Cerebellar nuclear complex (tissue), 1 donor: ENCODE measurements around the gene ARID5B.

Experiments used
- DNase-seq, 2 experiments: peaks; one replicate each; lab custom pipeline; 2025; lab: John Stamatoyannopoulos, UW

ARID5B gene

DNA sequence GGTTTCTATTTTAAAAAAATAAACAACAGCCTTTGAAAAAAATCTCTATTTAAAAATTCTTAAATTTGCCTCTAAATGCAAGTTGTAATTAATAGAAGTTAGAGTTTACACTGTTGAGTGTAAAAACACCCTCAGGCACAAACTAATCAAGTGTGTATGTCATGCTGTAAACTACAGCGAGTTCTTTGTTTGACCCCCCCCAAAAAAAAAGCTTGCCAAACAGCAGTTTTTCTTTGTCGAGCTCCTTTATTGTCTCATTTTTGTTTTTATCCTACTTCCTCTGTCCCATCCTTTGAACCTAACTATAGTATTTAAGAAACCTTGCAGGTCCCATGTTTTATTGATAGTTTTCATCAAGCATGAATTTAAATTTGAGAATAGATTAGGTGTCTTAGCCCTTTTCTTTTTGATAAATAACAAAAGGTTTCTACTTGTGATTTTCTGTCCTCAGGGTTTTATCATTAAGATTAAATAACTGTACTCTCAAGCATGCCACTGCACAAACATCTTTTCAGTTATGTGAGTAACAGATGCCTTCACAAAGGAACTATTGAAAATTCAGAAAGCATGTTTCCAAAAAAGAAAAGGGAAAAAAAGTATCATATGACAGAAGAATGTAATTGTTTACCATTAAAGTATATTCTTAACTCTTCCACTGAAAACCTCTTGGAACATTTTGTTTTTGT is 176.0 kb downstream of the ARID5B start:
- no peak for DNase-seq

DNA sequence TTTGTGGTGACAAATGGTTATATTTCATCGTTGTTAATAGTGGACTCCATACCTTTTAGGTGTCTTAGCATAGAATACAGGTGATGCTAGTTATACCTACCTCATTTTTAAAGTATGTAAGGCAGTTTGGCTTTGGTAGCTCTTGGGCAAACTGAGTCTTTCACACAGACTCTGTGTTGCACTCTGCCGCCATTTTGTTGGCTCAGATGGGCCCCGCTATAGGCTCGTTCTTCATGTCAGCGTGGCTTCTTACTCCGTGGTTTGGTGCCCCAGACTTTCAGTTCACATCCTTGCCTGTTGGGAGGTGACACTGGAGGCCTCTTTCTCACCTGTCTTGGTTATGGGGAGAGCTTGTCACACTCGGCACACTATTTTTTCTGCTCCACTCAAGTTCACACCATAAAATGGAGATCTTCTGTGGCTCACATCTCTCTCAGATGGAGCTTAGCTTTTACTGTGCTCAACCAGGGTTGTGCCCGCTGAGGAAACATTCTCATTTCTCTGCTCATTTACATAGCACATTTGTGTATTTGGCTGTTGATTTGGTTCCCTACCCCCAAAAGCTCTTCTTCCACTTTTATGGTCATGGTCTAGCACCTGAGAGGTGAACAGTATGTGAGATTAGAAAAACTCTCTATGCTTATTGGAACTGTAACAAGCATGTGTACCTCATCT is 178.5 kb downstream of the ARID5B start:
- no peak for DNase-seq

DNA sequence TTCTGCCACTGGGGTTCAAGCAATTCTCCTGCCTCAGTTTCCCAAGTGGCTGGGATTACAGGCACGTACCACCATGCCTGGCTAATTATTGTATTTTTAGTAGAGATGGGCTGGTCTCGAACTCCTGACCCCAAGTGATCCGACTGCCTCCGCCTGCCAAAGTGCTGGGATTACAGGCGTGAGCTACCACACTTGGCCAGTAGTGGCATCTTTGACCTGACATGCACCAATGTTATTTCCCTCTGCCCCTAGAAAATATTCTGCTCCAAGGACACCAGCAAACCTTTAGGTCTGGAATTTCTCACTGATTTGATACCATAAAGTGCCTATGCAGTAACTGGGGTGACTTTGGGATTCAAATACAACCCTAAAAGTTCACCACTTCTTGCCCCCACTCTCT is 179.4 kb downstream of the ARID5B start:
- no peak for DNase-seq

DNA sequence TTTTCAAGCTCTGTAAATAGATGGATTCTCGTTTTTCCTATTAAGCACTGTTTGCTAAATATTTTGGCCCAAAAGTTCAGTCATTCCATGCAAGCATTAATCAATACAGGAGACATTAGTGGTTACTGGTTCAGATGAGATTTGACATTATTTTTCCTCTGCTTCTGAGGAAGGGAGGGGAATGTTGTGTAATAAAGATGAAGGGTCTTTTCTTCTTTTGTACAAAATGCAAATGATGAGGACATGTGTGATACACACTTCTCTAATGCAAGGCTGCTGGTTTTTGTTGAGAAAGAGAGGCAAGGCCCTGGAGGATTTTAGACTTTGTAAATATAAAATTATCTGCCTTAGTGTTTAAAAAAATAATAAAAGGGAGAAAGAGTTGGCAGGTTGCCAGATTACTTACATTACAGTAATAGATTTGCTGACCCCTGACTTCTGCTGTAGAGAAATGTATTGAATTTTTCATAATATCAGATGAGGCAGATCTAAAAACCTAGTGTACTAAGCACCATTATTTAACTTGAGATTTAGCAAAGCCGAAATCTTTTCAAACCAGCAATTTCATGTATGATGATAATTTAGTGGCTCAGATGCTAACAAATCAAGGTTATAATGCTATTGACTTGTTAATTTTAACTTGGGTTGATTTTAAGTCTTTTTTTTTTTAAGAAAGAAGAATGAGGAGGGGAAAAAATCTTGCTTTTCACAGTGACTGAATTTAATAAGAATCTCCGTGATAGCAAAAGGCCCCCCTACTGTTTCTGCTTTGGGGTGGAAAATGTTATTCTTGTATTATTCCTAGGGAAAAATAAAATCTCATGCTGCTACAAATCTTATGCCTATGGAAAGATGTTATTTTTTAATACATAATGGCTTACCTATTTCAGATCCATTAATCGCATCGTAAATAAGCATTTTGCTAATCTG is 180.1 kb downstream of the ARID5B start:
- no peak for DNase-seq

DNA sequence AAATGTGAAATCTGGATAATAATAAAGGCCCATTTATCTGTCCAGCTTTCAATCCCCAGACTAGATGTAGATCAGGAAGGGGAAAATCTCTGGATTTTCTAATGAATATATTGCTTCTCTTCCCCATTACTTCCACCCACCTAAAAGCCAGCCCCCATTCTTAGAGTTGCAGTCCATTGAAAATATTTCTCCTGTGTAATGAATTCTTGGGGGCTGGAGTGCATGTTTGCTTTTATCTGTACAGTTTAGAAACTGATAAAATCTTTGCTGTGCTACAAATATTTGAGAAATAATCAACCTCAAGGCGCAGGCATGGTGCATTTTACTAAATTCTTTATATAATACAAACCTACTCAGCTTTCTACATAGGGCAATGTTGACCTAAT is 180.8 kb downstream of the ARID5B start:
- DNase-seq: no peak

DNA sequence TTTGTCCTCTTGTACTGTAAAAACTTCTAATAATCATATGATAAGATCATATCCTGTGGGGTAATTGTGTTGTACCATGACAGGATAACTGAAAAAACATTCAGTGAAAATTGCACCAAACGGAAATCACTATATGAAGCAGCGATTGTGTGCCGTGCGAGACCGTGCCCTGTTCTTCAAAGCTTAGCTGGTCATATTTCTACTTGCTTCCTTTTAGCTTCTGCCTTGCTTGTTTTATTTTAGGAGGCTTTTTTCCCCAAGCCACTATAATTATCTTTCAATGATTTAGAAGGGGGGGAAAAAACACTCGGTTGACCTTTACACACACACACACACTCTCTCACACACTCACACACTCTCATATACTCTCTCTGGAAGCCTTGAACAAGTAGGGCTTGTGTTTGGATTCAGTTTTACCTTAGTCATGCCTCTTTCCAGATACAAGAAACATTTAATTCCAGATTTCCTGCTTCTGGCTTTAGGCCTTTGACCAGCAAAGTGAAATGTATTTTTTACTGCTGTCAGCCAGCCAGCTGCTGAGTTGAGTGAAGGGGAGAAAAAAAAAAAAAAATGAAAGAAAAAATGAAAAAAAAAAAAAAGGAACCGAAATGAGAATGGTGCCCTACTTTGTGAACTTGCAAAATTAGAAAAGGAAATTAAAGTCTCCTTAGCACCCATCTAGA is 181.4 kb downstream of the ARID5B start:
- no peak for DNase-seq

DNA sequence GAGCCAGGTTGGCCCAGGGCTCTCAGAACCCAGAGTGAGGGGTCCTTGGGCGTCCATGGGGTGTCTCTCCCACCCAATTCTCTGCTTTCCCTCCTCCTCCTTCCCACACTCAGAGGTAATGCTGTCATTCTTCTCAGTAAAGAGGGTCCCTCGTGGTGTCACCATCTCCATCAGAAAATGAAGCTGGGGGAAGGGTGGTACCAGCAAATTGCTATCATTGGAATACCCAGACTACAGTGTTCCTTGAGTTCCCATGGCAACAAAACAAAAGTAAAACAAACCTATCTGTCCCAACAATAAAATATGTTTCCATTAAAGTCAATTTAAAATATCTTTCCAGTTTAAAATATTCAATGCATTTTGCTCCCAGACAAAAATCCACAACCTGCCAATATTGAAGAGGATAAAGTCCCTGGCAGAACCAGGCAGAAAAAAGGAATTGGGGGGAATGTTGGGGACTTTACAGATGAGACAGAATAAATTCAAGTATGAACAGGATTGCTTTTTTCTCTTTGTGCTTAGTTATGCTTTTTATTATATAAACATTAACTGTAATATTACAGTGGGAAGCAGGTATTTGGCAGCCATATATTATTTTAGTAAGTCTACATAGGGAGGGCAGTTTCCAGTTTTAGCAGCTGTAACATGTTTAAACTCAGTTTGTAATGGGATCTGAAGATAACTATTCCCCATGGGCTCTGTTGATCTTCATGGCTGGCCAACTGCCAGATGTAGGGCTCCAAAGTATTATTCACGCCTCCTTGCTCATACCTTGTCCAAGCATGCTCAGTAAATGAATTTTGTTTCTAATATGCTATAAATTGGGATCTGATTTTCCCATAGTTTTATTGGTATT is 182.1 kb downstream of the ARID5B start:
- DNase-seq: no peak

DNA sequence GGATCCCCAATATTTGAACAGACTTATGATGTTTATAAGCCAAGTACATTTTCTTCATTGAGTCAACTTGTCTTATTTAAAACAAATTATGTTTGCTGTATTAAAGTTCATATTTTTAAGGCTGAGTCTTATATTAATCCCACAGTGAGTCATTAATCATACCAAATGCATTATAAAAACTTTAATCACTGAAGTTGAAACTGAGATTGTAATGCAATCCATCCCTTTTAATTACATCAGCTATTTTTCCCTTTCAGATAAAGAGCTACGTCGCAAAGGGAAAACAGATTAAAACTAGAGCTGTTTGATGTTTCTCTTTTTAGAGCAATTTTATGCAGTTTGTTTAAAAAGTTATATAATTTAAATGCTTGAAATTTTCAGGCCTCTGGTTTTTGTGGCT is 183.0 kb downstream of the ARID5B start:
- no peak for DNase-seq

DNA sequence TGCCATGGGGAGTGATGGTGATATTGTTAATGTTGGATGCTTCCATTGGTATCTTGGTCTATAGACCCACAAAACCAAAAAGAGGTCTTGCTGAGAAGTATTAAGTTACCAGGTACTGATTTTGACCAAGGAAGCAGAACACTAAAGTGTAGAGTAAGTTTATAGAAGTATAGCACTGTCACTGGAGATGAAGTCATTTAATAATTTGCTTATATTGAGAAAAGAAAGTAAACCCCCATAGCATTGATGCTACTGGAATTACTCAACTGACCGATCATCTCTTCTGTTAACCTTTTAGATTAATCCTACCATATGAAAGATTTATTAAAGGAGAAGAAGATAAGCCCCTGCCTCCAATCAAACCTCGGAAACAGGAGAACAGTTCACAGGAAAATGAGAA is 183.9 kb downstream of the ARID5B start:
- no peak for DNase-seq

DNA sequence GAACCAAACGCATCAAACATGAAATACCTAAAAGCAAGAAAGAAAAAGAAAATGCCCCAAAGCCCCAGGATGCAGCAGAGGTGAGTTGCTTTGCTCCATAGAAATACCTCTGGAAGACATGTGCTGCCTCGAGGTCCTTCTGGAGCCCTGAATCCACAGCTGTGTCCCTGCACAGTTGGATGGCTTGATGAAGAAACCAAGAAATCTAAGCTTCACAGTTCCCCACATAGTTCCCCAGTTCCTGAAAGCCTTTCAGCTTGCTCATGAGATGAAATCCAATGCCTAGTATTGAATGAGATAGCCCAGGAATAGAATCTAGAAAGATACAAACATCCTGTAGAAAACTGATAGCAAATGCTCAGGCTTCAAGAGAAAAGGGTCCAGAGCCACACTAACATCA is 184.3 kb downstream of the ARID5B start:
- DNase-seq: no peak

DNA sequence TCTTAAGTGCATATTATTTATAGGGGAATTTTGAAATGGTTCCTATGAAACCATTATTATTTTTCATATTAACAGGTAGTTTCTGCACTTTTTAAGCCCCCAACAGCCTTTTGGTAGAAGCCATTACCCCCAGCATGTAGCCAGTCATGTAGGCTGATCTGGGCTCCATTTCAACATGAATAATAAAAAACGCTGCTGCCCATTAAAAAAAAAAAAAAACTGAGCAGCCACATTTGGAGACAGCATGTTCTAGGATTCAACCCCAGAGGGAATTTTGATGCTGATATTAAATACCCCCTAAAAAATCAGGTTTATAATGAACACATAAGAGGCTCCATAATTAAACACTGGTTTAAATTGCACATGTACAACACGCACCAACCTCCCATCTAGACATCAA is 185.8 kb downstream of the ARID5B start:
- DNase-seq: no peak

DNA sequence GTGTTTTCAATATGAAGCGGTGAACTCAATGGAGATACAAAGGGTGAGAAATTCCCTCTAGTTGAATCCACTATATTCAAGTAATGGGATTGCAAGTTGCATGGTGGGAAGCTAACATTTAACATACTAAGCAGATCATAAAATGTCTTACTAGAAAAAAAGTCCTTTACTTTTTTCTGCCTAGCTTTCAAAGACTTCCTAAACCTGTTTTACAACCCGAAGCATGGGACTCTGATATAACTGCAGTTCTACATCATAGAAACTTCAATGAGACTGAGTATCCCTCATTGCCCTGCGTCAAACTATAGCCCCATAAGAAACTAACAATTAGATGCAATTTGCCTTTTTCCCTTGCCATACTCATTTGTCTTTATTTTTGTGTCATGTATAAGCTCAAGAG is 187.3 kb downstream of the ARID5B start:
- DNase-seq: no peak

DNA sequence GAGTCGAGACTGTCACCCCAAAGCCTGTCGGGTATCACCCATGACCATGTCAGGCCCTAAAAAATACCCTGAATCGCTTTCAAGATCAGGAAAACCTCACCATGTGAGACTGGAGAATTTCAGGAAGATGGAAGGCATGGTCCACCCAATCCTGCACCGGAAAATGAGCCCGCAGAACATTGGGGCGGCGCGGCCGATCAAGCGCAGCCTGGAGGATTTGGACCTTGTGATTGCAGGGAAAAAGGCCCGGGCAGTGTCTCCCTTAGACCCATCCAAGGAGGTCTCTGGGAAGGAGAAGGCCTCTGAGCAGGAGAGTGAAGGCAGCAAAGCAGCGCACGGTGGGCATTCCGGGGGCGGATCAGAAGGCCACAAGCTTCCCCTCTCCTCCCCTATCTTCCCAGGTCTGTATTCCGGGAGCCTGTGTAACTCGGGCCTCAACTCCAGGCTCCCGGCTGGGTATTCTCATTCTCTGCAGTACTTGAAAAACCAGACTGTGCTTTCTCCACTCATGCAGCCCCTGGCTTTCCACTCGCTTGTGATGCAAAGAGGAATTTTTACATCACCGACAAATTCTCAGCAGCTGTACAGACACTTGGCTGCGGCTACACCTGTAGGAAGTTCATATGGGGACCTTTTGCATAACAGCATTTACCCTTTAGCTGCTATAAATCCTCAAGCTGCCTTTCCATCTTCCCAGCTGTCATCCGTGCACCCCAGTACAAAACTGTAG is 191.0 kb downstream of the ARID5B start:
- no peak for DNase-seq

DNA sequence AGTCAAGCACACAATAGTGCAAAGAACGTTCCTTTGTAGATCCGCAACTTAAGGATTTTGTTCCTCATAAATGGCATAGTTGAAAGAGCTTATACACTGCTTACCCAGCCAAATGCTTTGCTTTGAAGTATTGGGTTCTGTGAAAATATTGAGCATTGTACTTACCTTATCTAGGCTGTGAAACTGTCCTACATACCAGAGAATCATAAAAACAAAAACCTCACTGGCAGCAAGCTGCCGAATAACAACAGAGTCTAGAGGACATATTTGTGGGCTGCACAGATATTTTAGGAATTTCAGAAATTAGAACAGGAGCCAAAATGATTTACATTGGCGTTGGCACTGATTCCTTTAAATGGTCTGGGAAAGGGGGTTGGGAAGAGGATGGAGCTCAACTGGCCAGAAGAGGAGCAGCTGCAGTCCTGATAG is 192.4 kb downstream of the ARID5B start:
- no peak for DNase-seq

DNA sequence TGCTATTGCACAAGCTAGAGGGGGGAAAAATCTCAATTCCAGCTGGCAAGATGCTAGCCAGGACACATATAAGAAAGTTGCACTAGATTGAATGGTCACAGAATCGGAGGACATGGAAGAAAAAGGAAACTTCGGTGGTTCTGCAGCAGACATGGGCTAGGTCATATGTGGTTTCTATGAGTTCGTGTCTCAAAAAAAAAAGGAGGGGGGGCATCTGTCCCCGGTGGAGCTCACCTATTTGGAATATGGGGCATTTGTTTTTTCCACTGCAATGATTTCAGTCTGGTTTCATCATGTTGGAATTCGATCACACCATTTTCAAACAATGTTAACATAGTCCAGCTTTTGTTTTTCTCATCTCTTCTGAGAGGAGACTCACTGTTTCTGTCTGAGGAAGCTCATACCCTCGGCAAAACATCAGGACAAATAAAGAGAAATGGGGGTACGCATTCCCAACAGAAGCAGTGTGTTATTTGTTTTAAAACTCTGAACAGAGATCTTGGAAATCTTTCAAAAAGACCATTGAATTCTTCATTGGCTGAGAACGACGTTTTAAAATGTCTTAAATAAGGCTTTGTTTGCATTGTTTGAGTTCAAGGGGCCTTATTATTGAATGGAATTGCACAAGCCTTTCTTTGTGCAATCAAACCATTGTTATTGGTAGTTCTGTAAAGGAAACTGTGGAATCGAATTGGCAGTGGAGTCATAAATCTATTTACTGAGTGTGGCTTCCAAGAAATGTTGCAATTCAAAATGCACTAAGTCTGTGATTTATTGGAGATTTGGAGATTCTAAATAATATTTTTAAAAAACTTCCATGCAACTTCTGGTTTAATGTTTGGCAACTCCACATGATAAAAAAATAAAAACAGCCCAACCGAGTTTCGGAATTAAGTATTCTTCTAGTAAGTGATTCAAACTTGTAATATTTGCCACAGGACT is 194.0 kb downstream of the ARID5B start:
- DNase-seq: no peak

DNA sequence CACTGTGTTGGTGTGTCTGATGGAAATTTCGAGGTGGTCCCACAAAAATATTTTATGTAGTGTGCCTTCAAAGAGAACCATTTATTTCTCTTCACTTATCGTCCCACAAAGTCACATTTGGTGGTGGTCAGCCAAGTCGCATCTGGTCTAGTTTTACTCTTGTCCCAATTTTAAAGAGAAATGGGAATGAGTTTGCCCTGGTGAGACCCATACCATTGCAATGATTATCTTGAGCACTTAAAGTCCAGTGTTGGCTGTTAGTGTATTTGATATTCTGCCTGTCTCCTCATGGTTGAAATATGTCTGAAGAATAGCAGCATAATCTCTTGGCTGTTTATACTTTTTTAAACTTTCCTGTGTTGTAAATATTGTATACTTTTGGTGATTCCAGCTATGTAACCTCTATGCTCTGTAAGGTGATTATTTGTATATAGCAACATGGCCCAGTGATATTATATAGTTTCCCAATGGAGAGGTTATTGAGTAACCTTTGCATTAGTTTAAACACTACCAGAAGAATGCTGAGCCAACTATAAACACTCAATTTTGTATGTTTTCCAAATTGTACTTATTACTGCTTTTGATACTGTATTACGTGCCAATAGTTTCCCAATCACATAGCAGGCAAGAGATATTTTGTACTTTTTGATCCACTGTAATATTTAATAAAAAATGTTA is 194.9 kb downstream of the ARID5B start:
- no peak for DNase-seq

DNA sequence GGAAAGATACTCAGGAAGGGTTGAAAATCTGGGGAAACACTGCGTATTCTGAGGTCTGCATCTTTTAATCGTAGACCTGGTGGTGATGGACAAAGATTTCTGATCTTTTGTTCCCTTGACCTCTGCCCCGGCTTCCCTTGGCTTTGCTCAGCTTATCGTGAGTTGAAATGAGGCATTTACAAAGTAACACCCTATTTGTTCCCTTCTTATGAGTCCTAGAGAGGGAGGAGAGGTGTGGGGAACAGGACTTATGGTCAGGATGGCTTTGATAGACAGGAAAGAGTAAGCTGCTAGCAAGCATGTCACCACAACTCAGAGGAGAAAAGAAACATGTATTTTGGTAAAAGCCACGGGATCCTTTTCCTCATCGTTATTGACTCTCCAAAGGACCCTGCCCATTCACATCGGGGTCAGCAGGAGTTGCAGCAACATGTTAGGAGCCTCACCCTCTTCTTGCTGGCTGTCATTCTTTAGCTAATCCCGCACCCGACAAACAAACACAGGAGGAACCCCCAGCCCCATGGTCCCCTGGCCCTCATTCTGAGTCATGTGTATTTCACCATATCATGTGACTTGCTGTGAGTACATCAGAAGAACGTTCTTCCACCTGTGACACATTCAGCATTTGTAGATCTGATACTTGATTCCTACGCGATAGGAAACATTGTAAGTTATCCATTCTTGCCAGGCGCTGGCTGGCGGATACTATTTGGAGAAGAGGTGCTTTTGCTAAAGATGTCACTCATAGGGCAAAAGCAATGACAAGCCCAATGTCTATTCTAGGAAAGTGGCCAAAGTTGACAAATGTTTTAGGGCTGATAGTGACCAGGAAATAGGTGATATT is 197.0 kb downstream of the ARID5B start:
- DNase-seq: no peak

DNA sequence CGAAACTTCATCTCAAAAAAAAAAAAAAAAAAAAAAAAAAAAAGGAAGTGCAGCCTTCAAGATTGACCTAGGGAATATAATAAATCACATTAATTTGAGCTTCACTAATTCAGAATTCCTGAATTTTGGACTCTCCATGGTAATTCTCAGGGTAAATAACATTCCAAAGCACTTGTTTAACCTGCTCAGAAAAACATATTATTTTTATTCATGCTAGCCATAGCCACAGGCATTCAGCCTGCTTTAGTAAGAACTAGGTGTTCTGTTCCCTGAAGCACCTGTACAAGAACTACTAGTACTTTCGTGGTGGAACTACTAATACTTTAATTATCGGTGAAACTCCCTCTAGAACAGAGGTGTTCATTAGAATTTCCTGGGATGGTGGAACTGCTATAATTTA is 197.8 kb downstream of the ARID5B start:
- no peak for DNase-seq
